ENCODE results near the gene LARGE1. TPM values are rescaled to one million over a fixed set of nuclear protein-coding genes. Genes with fewer than 3 reads are reported as not detected.

The LARGE1 gene
- total RNA-seq, 1 experiment from 2014 or later: 1.5 TPM

- H3K4me1 ChIP-seq (ENCODE audit: control insufficient read depth in 1 of 2, insufficient read depth in 2 of 2, low read length in 2 of 2): peaks cover 0 to 7% of the 10 kb centered on the region in 2 experiments; a peak in 1 of 4 replicates
- DNase-seq (ENCODE audit: low read depth, low spot score) (no peak), ATAC-seq (no peak)
- TF ChIP-seq YY1 (IDR thresholded peaks at IDR 0.05; ENCODE audit: extremely low read depth, insufficient replicate concordance, low read depth, low read length): no peak
- TF ChIP-seq RAD21 (IDR thresholded peaks at IDR 0.05; ENCODE audit: low read depth): no peak
- TF ChIP-seq ATF3 (IDR thresholded peaks at IDR 0.05): no peak
- TF ChIP-seq ELF1 (IDR thresholded peaks at IDR 0.05; ENCODE audit: borderline replicate concordance, low read depth): no peak
- no peak for TF ChIP-seq ZNF274 (IDR thresholded peaks at IDR 0.05; ENCODE audit: low read depth, low read length)
- no peak for TF ChIP-seq EGR1 (IDR thresholded peaks at IDR 0.05; ENCODE audit: low read depth)
- TF ChIP-seq ZFX (IDR thresholded peaks at IDR 0.05): no peak
- no peak for TF ChIP-seq FOSL1 (IDR thresholded peaks at IDR 0.05; ENCODE audit: low read depth)
- TF ChIP-seq EZH2phosphoT487 (IDR thresholded peaks at IDR 0.05; ENCODE audit: borderline replicate concordance): no peak
- TF ChIP-seq ZBTB33 (IDR thresholded peaks at IDR 0.05; ENCODE audit: extremely low read depth, insufficient replicate concordance, low read length): no peak
- no peak for TF ChIP-seq CEBPB (IDR thresholded peaks at IDR 0.05; ENCODE audit: low read depth)
- TF ChIP-seq SP1 (IDR thresholded peaks at IDR 0.05; ENCODE audit: low read depth): no peak
- TF ChIP-seq CTCF (IDR thresholded peaks at IDR 0.05 in 2 of 3, conservative IDR thresholded peaks at IDR 0.05 in 1 of 3; ENCODE audit: borderline replicate concordance in 1 of 3, insufficient read depth in 1 of 3, low read depth in 2 of 3, low read length in 2 of 3): no peak
- H3K27ac ChIP-seq (ENCODE audit: low read depth, low read length): no peak overlapping the region
- H4K20me1 ChIP-seq (ENCODE audit: insufficient read depth): no peaks in the 10 kb centered on the region; the same call in 1 of the 2 replicates
- no peak overlapping the region for H3K9ac ChIP-seq (ENCODE audit: low read length)
- no peaks in the 10 kb centered on the region for H3K9me2 ChIP-seq (ENCODE audit: insufficient read depth)
- H3K36me3 ChIP-seq (ENCODE audit: control insufficient read depth in 1 of 2, insufficient read depth in 2 of 2, low read length in 2 of 2): no peaks in the 10 kb centered on the region; a peak in 1 of 4 replicates
- RAD21 ChIA-PET (ENCODE audit: low non-redundant PET in 1 of 2, low total read pairs in 2 of 2, uncharacterized antibody in 2 of 2, unreplicated experiment in 2 of 2): no interaction called here
- no TSS peak for BruUV-seq (replicated peaks)
- H3K79me2 ChIP-seq (ENCODE audit: insufficient read depth, low read length): no peaks in the 10 kb centered on the region
- H3K27me3 ChIP-seq (ENCODE audit: insufficient read depth, low read length): 0 out of 2 replicates have a peak, but pooled peaks cover 6% of the 10 kb centered on the region
- no peak overlapping the region for H3K4me2 ChIP-seq (ENCODE audit: low read length)
- H2AFZ ChIP-seq (ENCODE audit: low read depth, low read length, poor library complexity, severe bottlenecking): no peak overlapping the region
- intact Hi-C loops (cut with micrococcal nuclease): no loop called here
- CTCF ChIA-PET: no interaction called here
- no peaks in the 10 kb centered on the region; a peak in 1 of 4 replicates for H3K9me3 ChIP-seq (ENCODE audit: control insufficient read depth in 1 of 2, insufficient read depth in 1 of 2, low read depth in 1 of 2, low read length in 2 of 2)
- H3K4me3 ChIP-seq (replicated peaks in 1 of 2; ENCODE audit: low read depth in 1 of 2, low read length in 2 of 2): no peak overlapping the region
- POLR2A ChIA-PET: no interaction called here
Measured at GRCh38 chr22:33917744-33918406, 2.4 kb downstream of the LARGE1 start.
